Renal cortex interstitium (tissue), 11 donors: ENCODE results near the gene SRRT. TPM values are rescaled to one million over a fixed set of nuclear protein-coding genes. Genes with fewer than 3 reads are reported as not detected.

Experiments used
- DNase-seq, 11 donors: peaks; one replicate each; pipeline ENCODE4 v3.0.0-alpha.2; 2013; ENCODE audit warnings: low read depth in 9 of 11, low spot score in 4 of 11; ENCODE audit errors: extremely low read depth in 1 of 11
- polyA plus RNA-seq, 3 donors: library from polyadenylated mRNA; unstranded; fragments of 120-200 nt; gene quantifications; one replicate each; pipeline ENCODE4 v1.2.1, GENCODE V29; 2013; ENCODE audit not compliant: insufficient read length in 3 of 3

Gene SRRT
- polyA plus RNA-seq, 3 donors = 152 to 185 (median 175) TPM

DNA sequence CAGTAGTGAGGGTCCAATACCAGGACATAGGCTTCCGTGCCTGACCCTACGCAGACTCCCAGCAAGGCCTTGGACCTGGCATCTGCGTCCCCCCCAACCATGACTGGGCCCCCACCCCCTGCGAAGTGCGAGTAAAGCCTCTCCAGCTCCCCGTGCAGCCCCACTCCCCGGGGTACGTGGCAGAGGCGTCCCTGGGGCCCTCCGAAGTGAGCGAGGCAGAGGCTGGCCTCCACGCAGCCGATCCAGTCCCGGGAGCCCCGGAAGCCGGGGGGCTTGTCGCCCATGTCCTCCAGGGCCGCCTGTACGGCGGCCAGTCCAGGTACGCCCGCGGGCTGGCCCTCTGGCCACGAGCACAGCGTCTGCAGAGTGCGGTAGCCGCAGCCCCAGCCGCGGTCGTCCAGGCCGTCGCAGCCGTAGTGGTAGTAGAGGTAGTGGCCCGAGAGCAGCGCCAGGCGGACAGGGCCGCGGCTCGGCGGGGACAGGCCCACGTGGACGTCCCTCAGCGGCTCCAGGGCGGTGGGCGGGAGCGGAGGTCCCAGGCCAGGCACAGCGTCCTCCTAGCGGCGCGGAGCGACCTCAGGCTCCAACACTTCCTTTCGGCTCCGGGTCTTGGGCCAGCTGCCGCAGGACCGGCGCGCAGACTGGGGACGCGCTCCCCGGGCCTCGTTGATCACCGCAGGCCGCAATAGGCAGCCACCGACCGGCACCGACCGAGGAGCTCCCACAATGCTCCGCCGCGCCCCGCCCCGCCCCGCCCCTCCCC lies 14.3 kb downstream of the SRRT start, which contains the start of gene UFSP1:
Gene UFSP1 (minus strand): TSS at position 728 of the 763 bp plus-strand sequence. CDS start 444 bp downstream, at position 284.
- DNase-seq = no peak

DNA sequence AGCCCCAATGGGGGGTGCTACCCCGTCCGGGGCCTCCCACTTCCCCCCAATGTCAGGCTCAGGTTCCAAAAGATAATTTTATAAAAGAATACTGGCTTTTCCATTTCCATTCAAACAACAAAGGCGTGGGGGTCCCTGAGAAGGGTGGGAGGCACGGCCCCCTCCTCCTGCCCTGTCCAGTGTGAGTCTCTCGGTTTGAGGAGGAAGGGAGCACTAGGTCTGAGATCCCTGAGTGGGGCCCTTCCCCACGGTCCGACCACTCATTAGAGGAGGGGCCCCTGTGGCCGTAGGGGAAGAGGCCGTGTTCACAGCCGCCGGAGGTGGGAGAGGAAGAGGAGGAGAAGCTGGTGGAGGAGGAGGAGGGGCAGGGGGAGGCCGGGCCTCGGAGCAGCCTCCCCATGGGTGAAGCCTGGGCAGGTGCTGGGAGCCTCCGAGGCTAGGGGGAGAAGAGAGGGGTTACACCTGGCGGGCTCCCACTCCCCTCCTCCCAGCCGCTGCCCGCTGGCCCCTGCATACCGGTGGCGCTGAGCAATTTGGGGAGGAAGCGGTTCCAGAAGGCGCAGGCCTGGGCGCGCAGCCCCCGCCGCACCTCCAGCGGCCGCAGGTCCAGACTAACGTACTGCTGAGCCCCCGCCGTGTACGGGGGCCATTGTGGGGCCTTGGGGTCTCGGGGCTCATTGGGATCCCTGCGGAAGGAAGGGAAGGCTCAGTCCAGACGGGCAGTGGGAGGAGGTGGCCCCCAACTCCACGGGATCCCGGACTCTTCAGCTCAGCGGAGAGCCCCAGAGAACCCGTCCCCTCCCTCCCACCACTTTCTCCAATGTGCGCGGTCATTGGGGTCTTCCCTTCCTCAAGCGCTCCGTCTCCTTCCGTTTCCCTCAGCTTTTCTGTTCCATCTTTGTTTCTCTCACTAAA lies 16.0 kb downstream of the SRRT start:
- DNase-seq = no peak

DNA sequence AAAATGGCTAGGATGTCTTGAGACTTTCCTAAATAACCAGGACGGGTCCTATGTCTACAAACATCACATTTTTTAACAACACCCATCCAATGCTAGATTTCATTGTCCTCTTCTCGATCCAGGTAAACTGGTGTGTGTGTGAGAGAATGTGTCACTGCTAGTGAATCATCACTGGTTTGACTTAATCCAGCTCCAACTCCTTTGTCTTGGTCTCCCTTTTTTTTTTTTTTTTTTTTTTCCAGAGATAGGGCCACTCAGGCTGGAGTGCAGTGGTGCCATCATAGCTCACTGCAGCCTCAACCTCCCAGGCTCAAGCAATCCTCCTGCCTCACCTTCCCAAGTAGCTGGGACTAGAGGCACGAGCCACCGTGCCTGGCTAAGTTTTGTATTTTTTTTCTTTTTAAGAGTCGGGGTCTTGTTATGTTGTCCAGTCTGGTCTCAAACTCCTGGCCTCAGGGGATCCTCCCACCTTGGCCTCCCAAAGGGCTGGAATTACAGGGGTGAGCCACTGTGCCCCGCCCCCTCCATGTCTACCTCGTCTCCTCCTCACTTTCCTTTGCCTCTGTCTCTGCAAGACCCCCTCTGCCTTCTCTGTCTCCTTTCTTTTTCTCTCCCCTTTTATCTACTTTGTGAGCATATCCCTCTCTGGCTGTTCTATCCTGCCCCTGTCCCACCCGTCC lies 16.8 kb downstream of the SRRT start:
- DNase-seq = no peak

DNA sequence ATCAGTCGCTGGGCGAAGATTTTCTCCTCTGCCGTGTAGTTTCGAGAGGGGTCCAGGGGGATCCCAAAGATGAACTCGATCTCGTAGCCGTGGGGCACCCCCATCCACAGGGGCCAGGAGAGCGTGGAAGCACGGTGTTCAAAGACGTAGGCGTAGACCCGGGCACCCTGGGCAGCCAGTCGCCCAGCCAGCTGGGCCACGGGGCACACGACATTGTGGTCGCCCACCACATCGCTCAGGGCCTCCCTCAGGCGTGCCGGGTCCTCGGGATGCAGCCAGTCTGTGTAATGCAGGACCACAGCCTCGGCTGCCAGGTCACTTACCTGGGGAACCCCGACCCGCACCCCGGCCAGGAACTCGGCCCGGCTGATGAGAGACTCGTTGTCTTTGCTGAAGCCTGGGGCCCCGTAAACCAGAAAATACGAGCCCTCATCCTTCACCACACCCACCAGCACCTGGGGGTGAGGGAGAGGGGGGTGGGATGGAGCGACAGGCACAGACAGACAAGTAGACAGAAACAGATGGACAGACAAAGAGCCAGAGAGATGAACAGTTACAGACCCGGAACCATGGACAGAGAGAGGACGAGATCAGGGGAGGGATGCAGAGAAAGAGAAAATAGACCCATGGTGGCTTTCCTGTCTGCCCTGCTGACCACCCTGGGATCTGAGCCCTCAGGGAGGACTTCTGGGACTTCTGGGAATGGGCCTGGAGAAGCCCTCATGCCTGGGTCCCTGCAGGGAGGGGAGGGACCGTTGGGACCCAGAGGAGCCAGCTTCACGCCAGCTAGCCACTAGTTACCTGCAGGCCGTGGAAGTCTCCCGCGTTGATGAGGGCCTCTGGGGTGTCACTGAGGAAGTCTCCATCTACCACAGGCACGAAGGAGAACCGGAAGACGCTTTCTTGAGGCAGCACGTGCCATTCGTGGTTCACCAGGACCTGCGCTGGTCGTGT lies 17.7 kb downstream of the SRRT start:
- no peak for DNase-seq

- DNase-seq = no peak
These were observed 18.5 kb downstream of the SRRT start for GRCh38 chr7:100893318-100893895.

DNA sequence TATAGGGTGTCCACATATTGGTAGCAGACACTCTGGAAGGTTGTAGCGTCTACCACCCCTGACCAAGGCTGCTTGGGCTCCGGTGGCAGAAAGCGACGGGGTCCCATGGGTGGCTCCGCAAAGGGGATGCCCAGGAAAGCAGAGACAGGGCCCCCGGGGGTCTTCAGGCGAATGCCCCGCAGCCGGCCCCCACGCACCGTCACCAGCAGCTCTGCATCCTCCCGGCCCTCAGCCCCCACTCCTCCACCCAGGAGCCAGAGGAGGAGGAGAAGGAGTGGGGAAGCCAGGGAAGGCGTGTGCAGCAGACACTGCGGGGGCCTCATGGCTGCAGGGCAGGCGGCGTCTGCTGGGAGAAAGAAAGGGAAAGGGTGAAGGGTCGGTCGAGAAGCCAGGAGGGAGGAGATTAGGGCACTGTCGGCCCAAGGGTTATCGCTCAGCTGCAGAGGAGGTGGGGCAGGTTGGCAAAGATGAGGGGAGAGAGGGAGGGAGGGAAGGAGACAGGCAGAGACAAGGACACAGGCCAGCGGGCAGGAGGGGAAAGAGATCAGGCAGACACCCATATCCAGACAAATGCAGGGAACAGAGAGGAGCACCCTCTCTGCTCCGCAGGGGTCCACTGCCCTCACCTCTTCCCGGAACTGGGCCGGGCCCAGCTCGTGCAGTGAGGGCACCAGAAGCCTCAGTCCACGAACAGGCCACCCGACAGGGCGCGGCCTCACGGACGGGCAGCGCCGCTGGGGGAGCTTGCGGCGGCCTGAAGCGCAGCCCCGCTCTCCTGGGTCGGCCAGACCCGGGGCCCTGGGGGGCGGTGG lies 19.2 kb downstream of the SRRT start:
- no peak for DNase-seq

DNA sequence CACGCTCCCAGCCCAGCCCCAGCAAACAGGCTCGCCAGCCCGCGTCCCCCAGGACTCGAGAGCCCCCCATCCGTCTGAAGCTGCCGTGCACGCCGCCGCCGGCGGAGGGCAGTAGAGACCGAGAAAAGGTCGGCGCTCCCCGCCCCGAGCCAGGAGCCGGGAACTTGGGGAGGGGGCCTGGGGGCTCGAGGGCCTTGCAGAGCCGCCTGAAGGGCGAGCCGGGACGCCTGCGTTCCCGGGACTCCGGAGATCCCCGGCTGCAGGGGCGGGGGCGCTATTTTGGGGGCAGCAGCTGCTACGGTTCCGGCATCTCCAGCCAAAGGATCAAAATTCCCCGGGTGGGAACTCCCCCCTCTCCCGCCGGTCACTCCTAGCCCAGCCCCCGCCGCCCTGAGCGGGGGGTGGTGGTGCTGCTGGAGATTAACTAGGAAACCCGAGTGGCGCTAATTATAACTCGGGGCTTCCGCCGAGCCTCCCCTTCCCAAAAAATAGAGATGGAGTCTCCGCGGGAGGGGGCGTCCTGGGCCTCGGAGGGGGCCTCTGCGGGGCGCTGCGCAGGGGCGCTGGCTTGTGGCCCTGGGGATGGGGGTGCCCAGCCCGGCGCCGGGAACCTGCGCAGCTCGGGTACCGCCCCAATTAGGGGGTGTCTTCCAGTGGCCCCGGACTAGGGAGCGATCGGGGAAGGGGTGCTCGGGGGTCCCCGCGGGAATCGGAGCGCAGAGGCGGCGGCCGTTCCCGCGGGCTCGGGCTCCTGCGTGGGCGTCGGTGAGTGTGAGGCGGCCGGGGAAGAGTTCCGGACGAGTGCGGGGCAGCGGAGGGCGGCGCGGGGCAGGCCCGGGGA lies 20.2 kb downstream of the SRRT start:
- DNase-seq = peak in 3 of 11 donors; percentile 42 to 63 (median 61)

DNA sequence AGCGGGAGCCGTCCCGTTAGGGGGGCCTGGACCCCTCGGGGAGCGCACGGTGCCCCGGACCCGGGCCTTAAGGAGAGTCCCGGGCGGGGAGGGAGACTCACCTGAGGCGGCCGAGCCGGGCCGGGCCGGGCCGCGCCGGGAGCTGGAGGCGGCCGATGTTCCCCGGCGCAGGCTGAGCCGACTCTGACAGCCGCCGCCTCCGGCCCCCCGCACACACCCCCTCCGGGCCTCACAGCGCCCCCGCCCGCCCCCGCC lies 20.7 kb downstream of the SRRT start, which contains the start of gene ACHE:
Gene ACHE (minus strand): TSS at position 188 of the 255 bp plus-strand sequence. CDS start 1,656 bp downstream, outside the sequence.
- DNase-seq = no peak

DNA sequence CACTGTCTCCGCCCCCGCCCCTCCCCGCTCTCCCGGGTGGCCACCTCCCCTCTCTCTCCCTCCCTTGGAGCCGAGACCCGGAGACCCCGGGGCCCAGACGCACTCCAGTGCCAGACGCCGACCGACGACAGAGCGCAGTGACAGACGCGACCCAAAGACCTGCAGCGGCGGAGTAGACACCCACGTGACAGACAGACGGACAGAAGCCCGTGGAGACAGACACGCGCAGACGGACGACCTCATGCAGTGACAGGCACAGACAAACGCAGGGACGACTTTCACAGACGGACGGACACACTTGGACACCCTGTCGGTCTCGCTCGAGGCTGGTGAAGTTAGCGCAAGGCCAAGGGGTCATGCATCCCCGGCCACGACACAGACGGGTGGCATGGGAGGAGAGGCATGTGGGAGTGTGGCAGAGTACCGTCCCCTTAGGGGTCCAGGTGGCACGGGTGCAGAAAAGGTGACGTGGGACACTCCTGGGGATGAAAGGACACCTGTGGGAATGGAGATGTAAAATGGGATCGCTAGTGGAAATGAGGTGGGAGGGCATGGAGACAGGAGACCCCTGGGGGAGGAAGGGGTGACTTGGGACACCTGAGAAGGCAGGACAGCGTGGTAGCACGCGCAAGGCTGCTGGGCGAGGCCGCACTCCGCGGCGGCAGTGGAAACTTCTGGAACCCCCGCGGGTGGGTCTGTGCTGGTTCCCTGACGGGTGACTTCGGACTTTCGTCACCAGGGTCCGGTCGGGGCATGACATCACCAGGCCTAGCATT lies 21.2 kb downstream of the SRRT start:
- DNase-seq = peak in 2 of 11 donors; percentile 33 to 36

- DNase-seq = no peak
These were observed 22.1 kb downstream of the SRRT start for GRCh38 chr7:100896732-100897608.

GRCh38 chr7:100897772-100898454 lies 23.0 kb downstream of the SRRT start:
- no peak for DNase-seq

DNA sequence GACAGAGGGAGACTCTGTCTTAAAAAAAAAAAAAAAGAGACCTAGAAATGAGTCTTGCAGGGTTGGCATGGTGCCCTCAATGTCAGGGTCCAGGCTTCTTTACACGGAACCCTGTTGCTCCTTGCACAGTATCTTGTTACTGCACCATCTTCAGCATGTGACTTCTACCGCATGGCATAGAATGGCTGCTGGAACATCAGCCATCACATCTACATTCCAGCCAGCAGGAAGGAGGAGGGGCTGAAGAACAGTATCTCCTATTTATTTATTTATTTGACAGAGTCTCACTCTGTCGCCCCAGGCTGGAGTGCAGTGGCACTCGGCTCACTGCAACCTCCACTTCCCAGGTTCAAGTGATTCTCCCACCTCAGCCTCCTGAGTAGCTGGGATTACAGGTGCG lies 24.5 kb downstream of the SRRT start:
- no peak for DNase-seq

- DNase-seq = no peak
These were observed 26.1 kb downstream of the SRRT start for GRCh38 chr7:100900978-100901377.

DNA sequence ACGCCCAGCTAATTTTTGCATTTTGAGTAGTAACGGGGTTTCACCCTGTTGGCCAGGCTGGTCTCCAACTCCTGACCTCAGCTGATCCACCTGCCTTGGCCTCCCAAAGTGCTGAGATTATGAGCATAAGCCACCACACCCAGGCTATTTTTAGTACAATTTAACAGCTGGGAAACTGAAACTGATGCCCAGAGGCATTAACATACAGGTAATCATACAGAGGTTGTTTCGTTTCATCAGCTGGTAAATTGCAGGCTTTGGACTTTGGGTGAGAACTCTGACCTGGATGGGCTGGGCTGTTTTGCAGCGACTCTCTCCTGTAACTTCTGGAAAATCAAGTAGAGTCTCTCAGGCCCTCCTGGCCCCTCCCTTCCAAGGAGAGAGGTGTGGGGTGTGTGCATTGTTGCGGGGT lies 27.0 kb downstream of the SRRT start:
- DNase-seq = no peak
